AG04450 (cell line): Measurements from ENCODE around the gene FOXQ1. TPM values are rescaled to one million over a fixed set of nuclear protein-coding genes. Genes with fewer than 3 reads are reported as not detected.

ENCODE experiments used
- CTCF ChIA-PET: fragments of 300-600, 350-600 bp; formaldehyde crosslinking; extraction: SDS; loops from one replicate; lab custom pipeline; 2022; ENCODE audit warnings: antibody characterized with exemption, inconsistent platforms; lab: Charles Lee
- POLR2A ChIA-PET: fragments of 350-600 bp; formaldehyde crosslinking; extraction: SDS; loops from one replicate; lab custom pipeline; 2021; ENCODE audit warnings: antibody characterized with exemption, inconsistent platforms; lab: Yijun Ruan, JAX
- DNase-seq: peaks from one replicate; pipeline ENCODE4 v3.0.0-alpha.2; 2011; ENCODE audit warnings: low read depth, low spot score
- H3K27ac ChIP-seq: one replicate; pipeline ENCODE4 v1.5.1; 2012; ENCODE audit warnings: low read depth, low read length, control low read depth
- H3K27me3 ChIP-seq: one replicate; pipeline ENCODE4 v1.6.0; 2012; ENCODE audit warnings: low read length; ENCODE audit not compliant: control insufficient read depth, insufficient read depth
- H3K4me3 ChIP-seq: 2 replicates; pipeline ENCODE4 v1.5.1; 2011; ENCODE audit warnings: mild to moderate bottlenecking, low read depth, low read length, control low read depth
- H3K9me3 ChIP-seq: 2 replicates; pipeline ENCODE4 v1.5.1; 2012; ENCODE audit warnings: low read length; ENCODE audit not compliant: control insufficient read depth, insufficient read depth
- polyA plus RNA-seq: library from polyadenylated mRNA; depleted of rRNA; stranded (reverse); fragments of >200 nt; gene quantifications from 2 replicates; pipeline ENCODE4 v1.2.3, GENCODE V29; 2011
- TF ChIP-seq, protein P1 (sequence below): IDR thresholded peaks from 2 replicates; pipeline ENCODE4 v1.5.1; 2011; ENCODE audit warnings: low read depth, low read length, control low read depth, inconsistent platforms

The FOXQ1 gene
- polyA plus RNA-seq, 1 experiment, result 0.07 TPM

DNA sequence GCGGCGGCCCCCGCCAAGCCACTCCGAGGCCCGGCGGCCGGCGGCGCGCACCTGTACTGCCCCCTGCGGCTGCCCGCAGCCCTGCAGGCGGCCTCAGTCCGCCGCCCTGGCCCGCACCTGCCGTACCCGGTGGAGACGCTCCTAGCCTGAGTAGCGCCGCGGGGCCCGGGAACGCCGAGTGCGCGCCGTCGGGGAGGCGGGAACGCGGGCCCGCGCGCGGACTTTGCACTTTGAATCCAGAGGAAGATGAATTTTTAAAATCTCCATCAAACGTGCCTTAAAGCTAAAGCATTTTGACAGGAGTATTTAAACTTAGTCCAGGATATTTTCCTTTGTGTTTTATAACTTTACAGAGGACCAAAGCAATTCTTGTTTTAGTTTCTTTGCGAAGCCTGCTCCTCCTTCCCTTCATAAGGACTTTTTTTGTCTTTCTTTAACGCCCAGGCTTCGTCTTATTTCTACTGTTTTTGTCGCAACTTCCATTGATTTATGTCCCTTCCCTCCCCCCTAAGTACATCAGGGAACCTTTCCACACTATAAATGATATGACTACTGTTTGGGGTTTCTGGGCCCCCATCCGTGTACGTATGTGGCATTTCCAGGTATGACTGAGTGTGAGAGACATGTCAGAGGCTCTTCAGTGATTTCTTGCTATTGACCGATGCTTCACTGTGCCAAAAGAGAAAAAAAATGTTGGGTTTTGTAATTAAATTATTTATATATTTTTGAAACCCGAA lies 2.0 kb downstream of the FOXQ1 start:
- POLR2A ChIA-PET, result no interaction called here
- Histone ChIP-seq H3K27me3 (peaks cover 63% of the 10 kb centered on the region), H3K27ac (no peak overlapping the region), H3K9me3 (peaks cover 16% of the 10 kb centered on the region; the same call in 1 of the 2 replicates), H3K4me3 (no peak overlapping the region)
- no peak for DNase-seq
- TF ChIP-seq, protein P1, sequence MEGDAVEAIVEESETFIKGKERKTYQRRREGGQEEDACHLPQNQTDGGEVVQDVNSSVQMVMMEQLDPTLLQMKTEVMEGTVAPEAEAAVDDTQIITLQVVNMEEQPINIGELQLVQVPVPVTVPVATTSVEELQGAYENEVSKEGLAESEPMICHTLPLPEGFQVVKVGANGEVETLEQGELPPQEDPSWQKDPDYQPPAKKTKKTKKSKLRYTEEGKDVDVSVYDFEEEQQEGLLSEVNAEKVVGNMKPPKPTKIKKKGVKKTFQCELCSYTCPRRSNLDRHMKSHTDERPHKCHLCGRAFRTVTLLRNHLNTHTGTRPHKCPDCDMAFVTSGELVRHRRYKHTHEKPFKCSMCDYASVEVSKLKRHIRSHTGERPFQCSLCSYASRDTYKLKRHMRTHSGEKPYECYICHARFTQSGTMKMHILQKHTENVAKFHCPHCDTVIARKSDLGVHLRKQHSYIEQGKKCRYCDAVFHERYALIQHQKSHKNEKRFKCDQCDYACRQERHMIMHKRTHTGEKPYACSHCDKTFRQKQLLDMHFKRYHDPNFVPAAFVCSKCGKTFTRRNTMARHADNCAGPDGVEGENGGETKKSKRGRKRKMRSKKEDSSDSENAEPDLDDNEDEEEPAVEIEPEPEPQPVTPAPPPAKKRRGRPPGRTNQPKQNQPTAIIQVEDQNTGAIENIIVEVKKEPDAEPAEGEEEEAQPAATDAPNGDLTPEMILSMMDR, result no peak; the same call in 1 of the 2 replicates
- CTCF ChIA-PET, result interaction anchor here (1.2 kb wide), 1 partner anchor 11 kb away, joined by 5 read pairs; no protein-coding TSS in a partner anchor

DNA sequence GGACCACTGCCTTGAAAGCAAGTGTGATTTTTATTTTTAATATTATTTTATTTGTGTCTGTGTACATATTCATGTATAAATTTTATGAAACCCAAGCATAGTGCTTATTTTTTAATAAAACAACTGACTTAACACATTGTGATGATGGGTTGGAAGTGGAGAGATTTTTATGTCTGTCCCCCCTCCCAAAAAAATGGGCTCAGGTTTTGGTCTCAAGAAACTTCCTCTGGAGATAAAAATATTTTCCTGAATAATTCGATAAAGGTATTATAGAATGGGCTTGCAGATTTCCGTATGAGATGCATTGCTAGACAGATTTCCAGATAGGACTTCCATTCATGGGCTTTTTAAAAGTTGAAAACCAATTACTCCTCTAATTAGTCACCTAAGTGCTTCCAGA lies 2.7 kb downstream of the FOXQ1 start:
- Histone ChIP-seq H3K27ac (no peak overlapping the region), H3K4me3 (no peak overlapping the region), H3K9me3 (peaks cover 16% of the 10 kb centered on the region; the same call in 1 of the 2 replicates), H3K27me3 (peaks cover 59% of the 10 kb centered on the region)
- CTCF ChIA-PET, result interaction anchor here (1.2 kb wide), 1 partner anchor 10 kb away, joined by 5 read pairs; no protein-coding TSS in a partner anchor
- POLR2A ChIA-PET, result no interaction called here
- TF ChIP-seq, protein P1, result no peak
- DNase-seq, result no peak

DNA sequence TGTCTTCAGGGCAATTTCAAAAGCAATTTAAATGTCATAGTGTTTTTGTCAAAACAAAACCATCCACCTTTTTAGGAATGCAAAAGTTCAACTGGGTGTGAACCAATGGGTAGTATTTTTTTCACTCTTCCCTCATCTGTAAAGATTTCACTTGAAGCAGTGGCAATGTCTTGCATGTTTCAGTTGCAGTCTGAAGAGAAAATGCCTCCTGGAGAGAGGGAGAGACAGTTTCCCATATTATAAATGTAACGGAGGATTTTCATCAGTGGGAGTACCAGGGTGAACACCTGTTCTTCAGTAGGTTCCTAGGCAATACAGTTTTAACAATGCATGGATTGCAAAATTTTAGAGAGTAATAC lies 3.3 kb downstream of the FOXQ1 start:
- no peak overlapping the region for H3K4me3 ChIP-seq
- no peak for DNase-seq
- peaks cover 16% of the 10 kb centered on the region; the same call in 1 of the 2 replicates for H3K9me3 ChIP-seq
- TF ChIP-seq, protein P1, result no peak
- no peak overlapping the region for H3K27ac ChIP-seq
- ChIA-PET CTCF (no interaction called here), POLR2A (no interaction called here)
- H3K27me3 ChIP-seq, result peaks cover 53% of the 10 kb centered on the region

DNA sequence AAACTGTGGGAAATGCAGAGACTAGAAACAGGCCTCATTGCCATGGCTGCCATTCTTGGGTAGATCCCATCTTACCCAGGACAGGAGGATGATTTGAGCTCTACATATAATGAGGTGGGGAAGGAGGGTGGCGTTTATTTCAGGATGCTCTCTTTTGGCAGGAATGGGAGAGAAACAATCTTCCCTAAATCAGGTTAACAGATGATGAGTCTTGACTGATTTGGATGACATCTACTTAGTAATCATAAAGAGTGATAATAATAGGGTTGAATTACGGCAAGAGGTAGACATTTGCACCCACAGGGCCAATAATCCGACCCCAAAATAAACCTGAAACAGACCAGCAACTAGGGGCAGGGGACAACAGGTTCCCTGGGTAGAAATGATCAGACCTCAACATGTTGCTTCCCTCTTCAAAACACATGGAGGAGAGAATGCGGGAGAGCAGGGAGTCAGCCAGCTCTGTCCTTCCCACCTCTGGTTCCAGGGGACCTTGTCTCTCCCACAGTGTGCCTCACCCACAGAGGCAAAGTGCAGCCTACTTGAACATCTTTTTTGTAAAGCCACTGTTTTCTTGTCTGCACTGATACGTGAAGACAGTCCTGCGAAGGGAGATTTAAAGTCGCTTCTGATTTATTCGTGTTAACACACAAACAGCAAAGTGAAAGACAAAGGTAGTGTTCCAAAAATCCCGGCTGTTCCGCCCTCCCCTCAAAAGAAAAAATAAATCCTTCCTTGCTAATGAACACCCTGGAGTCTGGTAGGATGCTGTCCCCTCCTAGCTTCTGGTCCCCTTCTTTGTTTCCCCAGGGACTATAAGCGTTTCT lies 3.9 kb downstream of the FOXQ1 start:
- CTCF ChIA-PET, result interaction anchor here (0.6 to 0.9 kb wide), 3 partner anchors 9 to 42 kb away, joined by 3 read pairs; no protein-coding TSS in a partner anchor
- H3K27ac ChIP-seq, result no peak overlapping the region
- TF ChIP-seq, protein P1, result no peak
- H3K27me3 ChIP-seq, result peaks cover 47% of the 10 kb centered on the region
- peaks cover 15% of the 10 kb centered on the region; the same call in 1 of the 2 replicates for H3K9me3 ChIP-seq
- POLR2A ChIA-PET, result no interaction called here
- peak overlapping the region; percentile 59; the same call in 1 of the 2 replicates for H3K4me3 ChIP-seq
- DNase-seq, result no peak
